Measurements from ENCODE around the gene PTF1A.

GRCh38 chr10:23205972-23206642 is 14.0 kb downstream of the PTF1A start:
- no peak for TF ChIP-seq CTCF (IDR thresholded peaks at IDR 0.05; ENCODE audit: insufficient read depth, low read depth, low read length)
- no peak for TF ChIP-seq EZH2 (IDR thresholded peaks at IDR 0.05; ENCODE audit: insufficient read depth, low read length)
